ENCODE data around the gene MYO5A. TPM values are rescaled to one million over a fixed set of nuclear protein-coding genes. Genes with fewer than 3 reads are reported as not detected.
A peak's percentile ranks its signal among the peaks of the same experiment; 100 is the strongest.
"Not testable (repeated sequence)": the region's sequence is repeated elsewhere in the genome, so short reads cannot be mapped to it uniquely, and the experiment has no call there.

The MYO5A gene
- total and polyA plus RNA-seq, 8 donors: 2.4 to 11.9 (median 8.1) TPM

DNA sequence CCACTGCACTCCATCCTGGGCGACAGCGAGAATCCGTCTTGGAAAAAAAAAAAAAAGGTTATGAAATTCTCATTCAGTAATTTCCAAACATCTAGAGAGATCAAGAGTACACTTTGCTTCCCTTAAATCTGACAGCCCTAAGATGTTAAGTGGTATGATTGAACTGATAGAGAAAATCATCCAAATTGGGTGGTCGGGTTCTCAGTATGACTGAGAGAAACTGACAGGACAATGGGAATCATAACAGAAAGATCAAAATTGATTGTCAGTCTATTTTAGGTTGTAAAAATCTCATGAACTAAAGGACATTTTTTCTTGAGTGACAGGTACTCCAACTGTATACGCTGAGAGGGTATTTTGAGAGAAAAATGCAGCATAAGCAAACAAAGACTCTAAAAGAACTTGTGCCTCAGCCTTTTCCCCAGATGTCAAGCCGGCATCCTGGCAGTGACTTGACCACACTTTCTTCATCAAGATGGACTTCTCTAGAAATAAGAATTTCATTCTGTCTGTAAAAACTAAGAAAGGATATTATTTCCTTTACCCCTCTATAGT is 65.8 kb downstream of the MYO5A start:
- TF ChIP-seq, protein P1, sequence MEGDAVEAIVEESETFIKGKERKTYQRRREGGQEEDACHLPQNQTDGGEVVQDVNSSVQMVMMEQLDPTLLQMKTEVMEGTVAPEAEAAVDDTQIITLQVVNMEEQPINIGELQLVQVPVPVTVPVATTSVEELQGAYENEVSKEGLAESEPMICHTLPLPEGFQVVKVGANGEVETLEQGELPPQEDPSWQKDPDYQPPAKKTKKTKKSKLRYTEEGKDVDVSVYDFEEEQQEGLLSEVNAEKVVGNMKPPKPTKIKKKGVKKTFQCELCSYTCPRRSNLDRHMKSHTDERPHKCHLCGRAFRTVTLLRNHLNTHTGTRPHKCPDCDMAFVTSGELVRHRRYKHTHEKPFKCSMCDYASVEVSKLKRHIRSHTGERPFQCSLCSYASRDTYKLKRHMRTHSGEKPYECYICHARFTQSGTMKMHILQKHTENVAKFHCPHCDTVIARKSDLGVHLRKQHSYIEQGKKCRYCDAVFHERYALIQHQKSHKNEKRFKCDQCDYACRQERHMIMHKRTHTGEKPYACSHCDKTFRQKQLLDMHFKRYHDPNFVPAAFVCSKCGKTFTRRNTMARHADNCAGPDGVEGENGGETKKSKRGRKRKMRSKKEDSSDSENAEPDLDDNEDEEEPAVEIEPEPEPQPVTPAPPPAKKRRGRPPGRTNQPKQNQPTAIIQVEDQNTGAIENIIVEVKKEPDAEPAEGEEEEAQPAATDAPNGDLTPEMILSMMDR (IDR thresholded peaks at IDR 0.05): no peak
- WGBS, 2 donors: 82 to 93% methylated on average over 6 of the region's 6 CpGs
- ATAC-seq (no peak), FAIRE-seq (no peak), DNase-seq (no peak)
- H3K4me1 ChIP-seq: no peaks in the 10 kb centered on the region
- intact Hi-C loops (cut with DNase I): no loop called here
- no peaks in the 10 kb centered on the region for H3K36me3 ChIP-seq
- no peak overlapping the region for H3K27ac ChIP-seq
- H3K4me3 ChIP-seq: no peak overlapping the region
- no peaks in the 10 kb centered on the region for H3K27me3 ChIP-seq
- H3K9me3 ChIP-seq: no peaks in the 10 kb centered on the region

GRCh38 chr15:52459701-52460100 is 69.0 kb downstream of the MYO5A start:
- H3K4me1 ChIP-seq; DNase-seq; H3K9me3 ChIP-seq; intact Hi-C loops (cut with DNase I); FAIRE-seq; H3K4me3 ChIP-seq; H3K27ac ChIP-seq; ATAC-seq; H3K36me3 ChIP-seq; H3K27me3 ChIP-seq: not testable (repeated sequence)
- WGBS, 2 donors: 97 to 98% methylated on average over 16 to 31 of the region's 31 CpGs

- DNase-seq; H3K9me3 ChIP-seq; H3K36me3 ChIP-seq; intact Hi-C loops (cut with DNase I); H3K4me1 ChIP-seq; H3K4me3 ChIP-seq; H3K27me3 ChIP-seq; H3K27ac ChIP-seq; FAIRE-seq; ATAC-seq: not testable (repeated sequence)
- WGBS, 2 donors: 77 to 85% methylated on average over 9 of the region's 9 CpGs
Observed at GRCh38 chr15:52459265-52459664, 69.4 kb downstream of the MYO5A start.

DNA sequence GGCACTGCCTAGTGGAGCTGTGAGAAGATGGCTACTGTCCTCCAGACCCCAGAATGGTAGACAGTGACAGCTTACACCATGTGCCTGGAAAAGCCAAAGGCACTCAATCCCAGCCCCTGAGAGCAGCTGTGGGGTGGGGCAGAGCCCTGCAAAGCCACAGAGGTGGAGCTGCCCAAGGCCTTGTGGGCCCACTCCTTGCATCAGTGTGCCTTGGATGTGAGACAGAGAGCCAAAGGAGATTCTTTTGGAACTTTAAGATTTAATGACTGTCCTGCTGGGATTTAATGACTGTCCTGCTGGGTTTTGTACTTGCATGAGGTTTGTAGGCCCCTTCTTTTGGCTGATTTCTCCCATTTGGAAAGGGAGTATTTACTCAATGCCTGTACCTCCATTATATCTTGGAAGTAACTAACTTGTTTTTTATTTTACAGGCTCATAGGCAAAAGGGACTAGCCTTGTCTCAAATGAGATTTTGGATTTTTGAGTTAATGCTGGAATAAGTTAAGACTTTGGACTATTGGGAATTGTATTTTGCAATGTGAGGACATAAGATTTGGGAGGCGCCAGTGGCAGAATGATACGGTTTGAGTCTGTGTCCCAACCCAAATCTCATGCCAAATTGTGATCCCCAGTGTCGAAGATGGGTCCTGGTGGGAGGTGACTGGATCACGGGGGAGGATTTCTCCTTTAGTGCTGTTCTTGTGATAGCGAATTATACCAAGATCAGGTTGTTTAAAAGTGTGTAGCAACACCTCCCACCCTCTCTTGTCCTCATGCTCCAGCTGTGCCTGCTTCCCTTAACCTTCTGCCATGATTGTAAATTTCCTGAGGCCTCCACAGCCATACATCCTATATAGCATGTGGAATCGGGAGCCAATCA is 80.4 kb downstream of the MYO5A start:
- no peaks in the 10 kb centered on the region for H3K27me3 ChIP-seq
- H3K27ac ChIP-seq: no peak overlapping the region
- 88 to 98% methylated on average over 6 of the region's 6 CpGs for WGBS, 2 donors
- peaks cover 0 to 6% (median 0%) of the 10 kb centered on the region in 3 donors for H3K4me1 ChIP-seq
- H3K9me3 ChIP-seq: no peaks in the 10 kb centered on the region
- no peaks in the 10 kb centered on the region for H3K36me3 ChIP-seq
- ATAC-seq (no peak), DNase-seq (no peak), FAIRE-seq (no peak)
- intact Hi-C loops (cut with DNase I): no loop called here
- no peak overlapping the region for H3K4me3 ChIP-seq
- TF ChIP-seq, protein P1 (IDR thresholded peaks at IDR 0.05): no peak

DNA sequence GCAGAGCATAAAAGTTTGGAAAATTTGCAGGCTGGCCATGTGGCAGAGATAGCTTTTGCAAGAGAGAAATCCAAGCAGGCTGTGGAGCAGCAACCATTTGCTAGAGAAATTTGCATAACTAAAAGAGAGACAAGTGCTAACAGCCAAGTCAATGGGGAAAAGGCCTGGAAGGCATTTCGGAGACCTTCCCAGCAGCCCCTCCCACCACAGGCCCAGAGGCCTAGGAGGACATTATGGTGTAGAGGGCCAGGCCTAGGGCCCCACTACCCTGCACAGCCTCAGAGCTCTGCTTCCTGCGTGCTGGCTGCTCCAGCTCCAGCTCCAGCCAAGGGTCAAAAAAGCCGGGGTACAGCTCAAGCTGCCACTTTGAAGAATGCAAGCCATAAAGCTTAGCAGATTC is 82.7 kb downstream of the MYO5A start:
- Histone ChIP-seq H3K4me1 (peaks cover 0 to 6% (median 0%) of the 10 kb centered on the region in 3 donors), H3K27ac (no peak overlapping the region), H3K27me3 (no peaks in the 10 kb centered on the region), H3K9me3 (no peaks in the 10 kb centered on the region), H3K36me3 (no peaks in the 10 kb centered on the region), H3K4me3 (no peak overlapping the region)
- no peak for FAIRE-seq
- DNase-seq: no peak
- WGBS, 2 donors: 95 to 96% methylated on average over 3 of the region's 3 CpGs
- intact Hi-C loops (cut with DNase I): no loop called here
- TF ChIP-seq, protein P1 (IDR thresholded peaks at IDR 0.05): no peak
- no peak for ATAC-seq

- ATAC-seq: peak; percentile 38 to 82 (median 56)
- TF ChIP-seq, protein P1 (IDR thresholded peaks at IDR 0.05): no peak
Observed at GRCh38 chr15:52445553-52445952, 83.1 kb downstream of the MYO5A start.

GRCh38 chr15:52443205-52443604 is 85.5 kb downstream of the MYO5A start:
- H3K9me3 ChIP-seq; ATAC-seq; H3K36me3 ChIP-seq; H3K4me3 ChIP-seq; H3K27ac ChIP-seq; FAIRE-seq; H3K27me3 ChIP-seq; H3K4me1 ChIP-seq; DNase-seq; intact Hi-C loops (cut with DNase I): not testable (repeated sequence)
- WGBS, 2 donors: 96 to 97% methylated on average over 6 of the region's 6 CpGs

More at GRCh38 chr15:52445553-52445952, 83.1 kb downstream of the MYO5A start:
- no peaks in the 10 kb centered on the region for H3K9me3 ChIP-seq
- no peak overlapping the region for H3K4me3 ChIP-seq
- intact Hi-C loops (cut with DNase I): no loop called here
- no peaks in the 10 kb centered on the region for H3K27me3 ChIP-seq
- peaks cover 0 to 6% (median 0%) of the 10 kb centered on the region in 3 donors for H3K4me1 ChIP-seq
- H3K27ac ChIP-seq: no peak overlapping the region
- WGBS, 2 donors: 66 to 76% methylated on average over 7 of the region's 7 CpGs
- no peak for DNase-seq
- no peak for FAIRE-seq
- no peaks in the 10 kb centered on the region for H3K36me3 ChIP-seq
